M059J (cell line): ENCODE measurements around the gene WASF2. TPM values are rescaled to one million over a fixed set of nuclear protein-coding genes. Genes with fewer than 3 reads are reported as not detected.
"Not testable (repeated sequence)": the region's sequence is repeated elsewhere in the genome, so short reads cannot be mapped to it uniquely, and the experiment has no call there.

ENCODE experiments used
- DNase-seq: peaks from one replicate; pipeline ENCODE4 v3.0.0-alpha.2; 2012; ENCODE audit warnings: low read depth
- total RNA-seq: library from RNA; depleted of rRNA; stranded (reverse); fragments of >200 nt; shearing (Covaris generic); gene quantifications from 2 replicates; pipeline ENCODE4 v1.2.3, GENCODE V29; 2014

WASF2 gene
- total RNA-seq, 1 experiment from 2014 or later, result 26.2 TPM

DNA sequence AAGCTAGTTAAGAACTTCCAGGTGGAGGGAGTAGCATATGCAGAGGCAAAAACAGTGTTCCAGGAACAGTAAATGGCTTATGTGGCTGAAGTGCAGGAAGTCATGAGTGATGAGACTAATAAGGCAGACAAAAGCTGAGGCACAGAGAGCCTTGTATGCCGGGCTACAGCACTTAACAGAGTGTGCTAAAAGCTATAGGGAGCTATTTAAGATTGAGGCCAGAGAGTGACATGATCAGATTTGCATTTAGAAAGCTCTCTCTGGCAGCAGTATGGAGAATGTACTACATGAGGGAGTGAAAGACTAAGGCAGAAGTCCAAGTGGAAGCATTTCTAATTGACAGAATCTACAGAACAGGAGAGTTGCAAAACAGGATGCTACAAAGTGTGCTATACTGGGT lies 38.6 kb downstream of the WASF2 start:
- DNase-seq, result no peak

DNA sequence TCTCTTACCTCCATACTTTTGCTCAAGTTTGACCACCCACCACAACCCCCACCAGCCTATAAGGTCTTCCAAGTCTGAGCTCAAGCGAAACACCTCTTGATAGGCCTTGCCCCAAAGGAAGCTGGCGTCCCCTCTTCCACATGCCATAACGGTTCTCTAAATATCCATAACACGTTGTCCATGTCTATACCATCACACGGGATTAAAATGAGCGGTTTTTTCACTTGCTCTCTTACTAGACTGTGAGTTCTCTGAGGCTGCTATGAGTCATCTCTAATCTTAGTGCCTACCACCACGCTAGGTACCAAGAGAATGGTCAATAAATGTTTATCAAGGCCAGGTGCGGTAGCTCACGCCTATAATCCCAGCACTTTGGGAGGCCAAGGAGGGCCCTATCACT lies 41.0 kb downstream of the WASF2 start:
- no peak for DNase-seq

DNA sequence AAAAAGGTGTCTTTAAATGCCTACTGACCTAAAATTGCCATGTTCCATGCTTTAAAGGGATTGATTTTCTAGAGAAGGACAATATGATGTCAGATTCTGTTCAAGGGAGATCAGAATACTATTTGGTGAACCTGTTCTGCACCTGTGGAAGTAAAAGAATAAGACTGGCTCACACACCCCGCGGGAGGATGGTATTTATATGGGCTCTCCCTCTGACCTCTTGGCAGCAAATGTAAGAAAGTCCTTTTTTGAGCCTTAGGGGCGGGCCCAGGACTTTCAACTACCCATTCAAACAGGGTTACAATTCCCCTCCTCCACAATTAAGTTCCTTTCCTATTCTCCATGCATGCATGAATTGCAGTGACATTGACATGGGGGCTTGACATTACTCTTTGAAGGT lies 42.1 kb downstream of the WASF2 start:
- DNase-seq, result no peak

DNA sequence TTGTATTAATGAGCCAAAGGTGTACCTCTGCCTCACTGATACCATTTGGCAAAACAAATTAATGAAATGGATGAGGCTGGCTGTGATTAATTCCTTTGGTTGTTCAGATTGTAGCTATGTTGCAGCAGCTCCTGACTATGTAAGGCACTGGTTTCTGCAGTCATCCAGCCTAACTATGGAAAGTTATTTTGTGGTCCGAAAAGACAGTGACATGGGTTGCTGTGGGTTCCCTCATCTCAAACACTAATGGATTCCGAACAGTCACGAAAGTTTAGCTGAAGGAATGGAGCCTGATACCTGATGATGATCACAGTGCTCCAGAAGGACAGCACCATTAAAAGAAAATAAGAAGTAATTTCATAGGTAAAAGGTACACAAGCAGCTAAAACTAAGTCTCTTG lies 42.6 kb downstream of the WASF2 start:
- DNase-seq, result no peak

DNA sequence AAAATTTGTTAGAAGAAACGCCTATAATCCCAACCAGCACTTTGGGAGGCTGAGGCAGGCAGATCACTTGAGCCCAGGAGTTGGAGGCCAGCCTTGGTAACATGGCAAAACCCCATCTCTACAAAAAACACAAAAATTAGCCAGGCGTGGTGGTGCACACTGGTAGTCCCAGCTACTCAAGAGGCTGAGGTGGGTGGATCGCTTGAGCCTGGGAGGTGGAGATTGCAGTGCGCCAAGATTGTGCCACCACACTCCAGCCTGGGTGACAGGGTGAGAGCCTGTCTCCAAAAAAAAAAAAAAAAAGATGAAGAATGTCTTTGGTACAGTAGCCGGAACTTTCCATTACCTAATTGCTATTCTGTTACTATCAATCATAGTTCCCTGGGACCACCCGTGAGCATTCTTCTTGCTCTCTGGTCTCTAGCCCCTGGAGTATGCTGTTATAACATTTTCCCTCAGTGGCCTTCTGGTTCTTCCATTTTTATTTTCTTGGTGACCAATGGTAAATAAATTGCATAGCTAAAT lies 43.4 kb downstream of the WASF2 start:
- DNase-seq, result no peak

DNA sequence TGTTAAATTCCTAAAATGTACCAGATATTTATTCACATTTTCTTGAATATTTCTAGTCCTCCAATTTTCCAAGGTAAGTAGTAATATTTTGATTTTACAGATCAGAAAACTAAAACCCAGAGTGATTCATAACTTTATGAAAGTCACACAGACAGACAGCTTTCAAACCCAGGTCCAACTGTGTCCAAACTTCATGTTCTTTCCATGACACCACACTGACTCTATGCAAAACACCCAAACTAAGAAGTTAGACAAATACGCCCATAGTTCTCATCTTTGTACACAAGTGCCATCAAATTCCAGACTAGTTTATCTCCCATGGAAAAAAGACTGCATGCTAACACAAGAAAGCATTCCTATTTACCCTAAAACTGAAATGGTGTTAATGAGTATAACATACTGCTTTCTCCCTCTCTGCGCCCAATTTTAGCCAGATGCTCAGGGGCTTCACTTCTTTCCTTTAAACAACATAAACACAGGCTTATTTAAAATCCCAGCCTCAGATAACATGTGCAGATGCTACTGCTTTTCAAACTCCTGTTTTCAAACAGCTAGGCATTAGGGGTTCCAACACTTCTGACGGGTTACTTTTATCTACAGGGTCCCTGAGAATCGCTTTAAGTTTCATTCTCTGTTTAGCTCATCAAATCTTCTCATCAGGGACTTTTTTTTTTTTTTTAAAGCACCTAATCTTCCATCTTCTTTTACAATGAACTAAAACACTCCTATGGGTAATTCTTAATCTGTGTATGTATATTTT lies 44.6 kb downstream of the WASF2 start:
- DNase-seq, result no peak

DNA sequence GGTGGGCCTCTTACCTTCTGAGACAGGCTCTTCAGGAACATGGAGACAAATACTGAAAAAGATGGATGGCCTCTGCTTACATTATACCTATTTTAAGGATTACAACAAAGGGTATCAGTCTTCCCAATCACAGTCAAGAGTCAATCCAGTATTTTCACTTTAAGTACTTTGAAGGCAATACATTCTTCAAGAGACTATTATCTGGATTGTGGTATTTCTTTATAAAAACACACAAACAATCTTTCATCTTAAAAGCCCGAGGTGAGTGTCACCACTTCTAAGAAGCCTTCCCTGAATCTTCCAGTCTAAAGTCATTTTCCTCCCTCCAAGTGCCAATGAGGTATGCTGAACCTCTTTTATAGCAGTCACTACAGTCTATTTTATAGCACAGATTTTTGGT lies 45.3 kb downstream of the WASF2 start:
- DNase-seq, result no peak

DNA sequence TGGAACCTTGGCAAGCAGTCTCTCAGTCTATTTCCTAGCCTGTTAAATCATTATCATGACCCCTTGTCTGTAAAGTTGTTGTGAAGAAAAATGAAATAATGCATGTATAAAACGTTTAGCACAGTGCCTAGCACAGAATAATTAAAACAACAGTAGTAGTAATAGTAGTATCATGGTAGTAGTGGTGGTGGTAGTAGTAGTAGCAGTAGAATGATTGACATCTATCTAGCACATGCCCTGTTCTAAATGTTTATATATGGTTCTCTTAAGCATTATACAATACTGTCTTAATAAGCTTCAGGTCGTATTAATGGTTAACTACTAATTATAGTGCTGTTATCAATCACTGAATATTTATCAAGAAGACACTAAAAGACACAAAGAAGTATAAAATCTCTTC lies 50.8 kb downstream of the WASF2 start:
- no peak for DNase-seq

DNA sequence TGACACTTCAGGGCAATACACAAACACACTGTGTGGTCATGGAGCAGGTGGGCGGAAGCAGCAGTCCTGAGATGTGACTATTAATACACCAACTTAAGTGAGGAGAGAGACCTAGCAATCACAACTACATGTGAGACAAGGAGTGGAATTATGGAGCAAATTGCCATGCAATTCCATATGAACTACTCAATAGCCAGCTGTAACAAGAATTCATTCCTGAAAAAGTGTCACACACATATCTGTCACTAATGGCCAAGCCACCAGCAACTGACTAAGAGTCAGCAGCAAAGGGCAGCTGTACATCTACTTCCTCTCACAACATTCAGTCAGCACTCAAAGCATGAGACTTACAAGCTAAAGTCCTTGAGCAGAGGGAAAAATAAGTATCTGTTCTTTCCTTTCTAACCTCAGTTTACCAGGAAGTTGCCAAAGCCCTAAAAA lies 51.3 kb downstream of the WASF2 start:
- DNase-seq, result no peak

DNA sequence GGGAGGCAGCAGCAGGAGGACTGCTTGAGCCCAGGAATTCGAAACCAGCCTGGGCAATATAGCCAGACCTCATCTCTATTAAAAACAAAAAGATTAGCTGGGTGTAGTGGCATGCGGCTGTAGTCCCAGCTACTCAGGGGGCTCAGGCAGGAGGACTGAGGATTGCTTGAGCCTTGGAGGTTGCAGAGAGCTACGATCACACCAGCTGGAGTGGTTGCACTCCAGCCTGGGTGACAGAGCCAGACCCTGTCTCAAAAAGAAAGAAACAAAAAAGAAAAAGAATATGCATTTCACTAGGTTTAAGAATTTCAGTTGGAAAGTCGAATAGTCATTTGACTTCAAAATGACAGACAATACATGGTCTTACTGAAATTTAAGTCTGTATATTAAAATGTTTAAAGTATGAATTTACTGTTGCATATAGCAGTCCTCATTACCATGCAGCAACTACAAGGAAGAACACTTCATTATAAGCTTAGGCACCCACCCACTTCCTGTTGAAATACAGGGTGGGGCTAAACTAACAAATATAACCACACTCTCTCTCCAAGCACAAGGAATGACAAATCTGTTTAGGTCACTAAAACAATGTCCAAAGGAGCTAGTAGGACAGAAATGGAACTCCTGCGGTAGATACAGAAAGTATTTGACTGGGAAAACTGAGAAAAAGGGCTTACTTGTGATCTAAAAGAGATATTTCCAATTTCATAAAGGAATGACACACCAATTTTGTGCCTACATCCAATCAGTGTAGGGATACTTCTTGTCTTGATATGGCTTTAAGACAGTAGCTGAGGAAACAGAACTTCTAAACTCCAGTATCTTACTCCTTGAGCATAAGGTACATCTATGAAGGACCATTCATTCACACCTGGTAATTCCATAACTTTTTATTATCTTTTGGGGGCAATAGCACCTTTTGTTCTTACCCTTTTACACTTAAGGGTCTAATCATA lies 53.5 kb downstream of the WASF2 start:
- DNase-seq, result peak; percentile 77

DNA sequence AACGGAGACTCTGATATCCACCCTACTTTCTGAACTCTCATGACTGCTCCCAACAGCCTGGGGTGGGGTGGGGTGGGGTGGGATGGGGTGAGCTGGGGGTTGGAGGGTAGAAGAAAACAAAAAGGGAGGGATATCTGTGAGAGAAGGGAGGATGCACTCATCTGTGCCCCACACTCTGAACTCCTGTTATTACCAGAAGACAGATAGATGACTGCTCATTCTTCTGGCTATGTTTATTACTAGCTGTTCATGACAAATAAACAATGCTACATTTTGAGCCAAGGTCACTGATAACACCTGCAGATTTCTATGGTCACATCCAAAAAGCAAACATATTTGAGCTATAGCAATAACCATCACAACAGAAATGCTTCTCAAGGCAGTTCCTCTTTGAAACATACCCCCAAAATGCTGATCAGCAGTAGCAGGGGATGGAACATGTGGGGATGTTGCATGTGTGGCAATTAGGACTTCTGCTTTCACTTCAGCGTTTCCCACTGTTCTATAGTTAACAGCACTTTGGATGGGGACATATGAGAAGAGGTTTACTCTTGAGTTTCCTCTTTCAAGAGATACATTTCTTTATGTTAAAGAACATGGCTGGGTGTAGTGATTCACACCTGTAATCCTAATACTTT lies 54.3 kb downstream of the WASF2 start:
- no peak for DNase-seq

DNA sequence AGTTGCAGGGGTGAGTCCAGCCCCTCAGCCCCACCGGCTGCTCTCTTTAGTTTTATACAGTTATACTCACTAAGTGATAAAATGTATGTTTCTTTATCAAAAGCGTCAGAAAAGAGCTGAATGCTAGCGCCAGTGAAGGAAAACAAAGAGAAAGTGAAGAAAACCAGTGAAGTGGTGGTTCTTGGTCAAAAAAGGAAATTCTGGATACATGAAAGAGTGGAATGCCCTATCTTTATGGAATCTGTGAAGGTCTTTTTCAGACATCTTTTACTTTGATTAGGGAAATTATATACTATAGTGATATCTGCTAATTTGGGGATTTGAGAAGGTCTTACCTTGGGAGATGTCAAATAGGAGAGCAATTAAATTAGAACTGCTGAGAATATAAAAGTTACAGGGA lies 56.3 kb downstream of the WASF2 start:
- DNase-seq, result no peak

DNA sequence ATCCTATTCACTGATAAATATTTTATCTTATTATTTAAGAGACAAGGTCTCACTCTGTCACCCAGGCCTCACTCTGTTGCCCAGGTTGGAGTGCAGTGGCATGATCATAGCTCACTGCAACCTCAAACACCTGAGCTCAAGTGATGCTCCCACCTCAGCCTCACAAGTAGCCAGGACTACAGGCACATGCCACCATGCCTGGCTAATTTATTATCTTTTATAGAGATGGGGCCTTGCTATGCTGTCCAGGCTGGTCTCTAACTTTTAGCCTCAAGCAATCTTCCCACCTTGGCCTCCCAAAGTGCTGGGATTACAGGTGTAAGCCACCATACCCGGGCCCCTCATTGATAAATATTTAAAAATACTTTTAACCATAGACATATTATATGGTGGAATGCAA lies 57.2 kb downstream of the WASF2 start:
- DNase-seq, result not testable (repeated sequence)

DNA sequence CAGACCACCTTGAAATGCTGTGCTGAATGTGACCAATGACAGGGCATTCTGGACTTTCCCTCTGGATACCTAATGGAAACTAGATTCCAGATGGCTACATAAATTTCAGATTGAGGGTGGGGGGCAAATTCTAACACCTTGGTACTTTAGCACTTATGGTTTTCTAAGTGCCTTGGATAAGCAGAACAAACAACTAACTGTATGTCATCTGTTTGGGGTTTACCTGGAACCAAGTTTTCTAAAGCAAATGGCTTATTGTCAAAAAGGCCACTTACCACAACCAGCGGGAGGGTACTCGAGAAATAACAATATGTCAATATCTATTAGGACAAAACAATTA lies 58.4 kb downstream of the WASF2 start:
- no peak for DNase-seq

DNA sequence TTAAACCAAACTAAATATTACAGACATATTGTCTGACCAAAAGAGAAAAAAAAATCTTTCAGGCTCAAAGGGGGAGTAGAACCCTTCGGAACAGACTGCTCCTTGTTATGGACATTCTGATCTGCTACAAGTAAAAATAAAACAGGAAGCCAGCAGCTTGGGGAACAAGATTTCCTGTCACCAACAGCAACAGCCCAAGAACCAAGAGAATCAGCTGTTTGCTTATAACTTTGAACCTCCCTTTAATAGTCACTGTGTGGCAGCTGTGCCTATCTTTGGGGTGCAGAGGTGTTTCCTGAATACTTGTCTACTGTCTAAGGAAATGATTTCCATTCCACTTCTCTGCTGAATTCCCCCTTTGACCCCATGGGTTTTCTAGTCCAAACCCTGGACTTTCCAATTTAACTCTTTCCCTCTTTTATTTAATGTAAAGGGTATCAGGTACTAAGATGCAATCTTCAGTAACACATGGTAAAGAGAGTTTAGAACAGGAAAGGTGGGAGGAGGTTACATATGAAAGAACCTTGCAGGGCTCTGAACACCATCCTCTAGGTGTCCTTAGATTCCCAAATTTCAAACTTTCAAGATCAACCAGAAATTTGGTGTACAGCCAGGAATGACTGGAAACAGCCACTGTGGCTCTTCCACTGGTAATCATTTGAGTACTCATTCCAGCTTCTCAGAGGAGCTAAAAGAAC lies 58.9 kb downstream of the WASF2 start:
- peak; percentile 43 for DNase-seq

DNA sequence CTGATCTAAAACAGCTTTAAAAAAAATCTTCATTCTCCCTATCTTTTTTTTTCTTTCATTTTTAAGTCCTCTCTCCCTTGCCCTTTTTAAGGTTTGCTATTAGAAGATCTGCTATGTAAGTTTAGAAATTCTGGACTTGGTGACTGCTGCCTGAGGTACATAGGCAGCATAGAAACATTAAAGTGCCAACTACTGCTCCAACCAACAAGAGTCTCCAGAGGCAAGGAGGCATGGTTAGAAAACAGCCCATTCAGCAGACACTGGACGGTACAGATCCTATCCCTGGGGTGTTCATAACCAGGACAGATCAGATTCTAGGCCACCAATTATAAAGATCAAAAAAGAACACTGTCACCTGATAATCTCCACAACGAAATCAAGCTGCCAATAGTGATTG lies 60.9 kb downstream of the WASF2 start:
- no peak for DNase-seq

DNA sequence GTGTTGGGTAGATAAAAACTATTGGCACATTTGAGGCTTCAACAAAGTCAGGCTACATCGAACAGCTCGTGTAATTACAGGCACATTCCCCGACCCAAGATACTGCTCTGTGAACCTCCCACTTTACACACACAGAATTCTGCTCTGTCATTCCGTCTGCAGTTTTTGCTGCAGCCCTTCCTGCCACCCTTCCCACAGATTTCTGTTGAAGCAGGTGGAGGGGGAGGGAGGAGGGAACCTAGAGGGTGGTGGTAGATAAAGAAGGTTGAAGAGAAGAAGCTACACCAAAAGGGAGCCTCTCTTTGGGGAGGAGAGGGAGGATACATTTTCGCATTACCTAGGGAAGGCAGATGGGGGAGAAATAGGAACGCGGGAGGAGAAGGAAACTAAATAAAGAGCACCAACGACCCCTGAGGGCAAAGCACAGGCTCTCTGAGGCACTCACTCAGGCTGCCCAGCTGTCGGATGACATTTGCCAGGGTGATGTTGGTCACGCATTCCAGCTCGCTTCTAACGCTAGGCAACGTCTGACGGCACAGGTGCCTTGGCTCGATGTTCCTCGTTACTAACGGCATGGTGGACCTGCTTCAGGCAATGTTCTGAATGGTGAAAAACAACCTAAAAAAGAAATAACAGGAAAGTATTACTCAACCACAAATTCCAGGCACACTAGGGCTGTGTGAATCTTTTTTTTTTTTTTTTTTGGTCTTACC lies 61.5 kb downstream of the WASF2 start:
- DNase-seq, result no peak

DNA sequence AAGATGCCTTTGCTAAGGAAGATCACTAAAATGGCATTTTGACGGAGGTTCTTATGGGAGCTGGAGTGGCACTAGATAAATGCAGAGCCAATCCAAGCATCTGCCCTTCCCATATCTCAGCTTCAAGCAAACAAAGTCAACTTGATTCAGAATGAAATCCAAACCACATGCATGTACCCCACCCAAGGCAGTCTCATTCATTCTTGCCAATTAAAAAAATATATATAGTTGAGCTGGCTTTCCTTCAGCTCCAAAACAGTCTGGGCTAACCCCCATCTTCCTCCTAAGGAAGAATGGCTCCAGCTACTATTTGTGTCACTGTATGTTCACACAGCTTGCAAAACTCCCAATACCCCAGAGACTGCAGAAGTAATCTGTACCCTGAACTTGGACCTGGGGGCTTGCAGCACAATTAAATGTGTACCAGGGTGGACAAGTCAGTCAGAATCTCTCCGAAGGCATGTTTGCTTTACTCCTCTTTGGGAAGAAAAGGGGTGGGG lies 62.1 kb downstream of the WASF2 start:
- no peak for DNase-seq

DNA sequence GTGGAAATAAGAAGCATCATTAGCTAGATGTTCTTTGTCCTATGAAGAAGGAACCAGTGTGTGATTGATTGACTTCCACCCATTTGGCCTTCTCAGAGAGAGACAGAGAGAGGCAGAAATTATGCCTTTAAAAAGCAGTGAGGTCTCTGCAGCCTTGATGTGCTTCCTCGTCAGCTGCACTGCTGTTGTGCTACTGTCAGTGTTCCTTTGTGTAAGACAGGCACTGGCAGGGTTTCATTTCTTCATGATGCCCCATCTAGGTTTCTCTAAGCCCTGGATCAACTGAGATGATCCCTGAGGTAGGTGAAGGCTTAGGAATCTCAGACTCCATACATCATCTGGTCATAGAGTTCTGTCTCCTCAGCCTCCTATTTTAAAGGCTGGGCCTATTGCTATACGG lies 62.6 kb downstream of the WASF2 start:
- DNase-seq, result no peak

DNA sequence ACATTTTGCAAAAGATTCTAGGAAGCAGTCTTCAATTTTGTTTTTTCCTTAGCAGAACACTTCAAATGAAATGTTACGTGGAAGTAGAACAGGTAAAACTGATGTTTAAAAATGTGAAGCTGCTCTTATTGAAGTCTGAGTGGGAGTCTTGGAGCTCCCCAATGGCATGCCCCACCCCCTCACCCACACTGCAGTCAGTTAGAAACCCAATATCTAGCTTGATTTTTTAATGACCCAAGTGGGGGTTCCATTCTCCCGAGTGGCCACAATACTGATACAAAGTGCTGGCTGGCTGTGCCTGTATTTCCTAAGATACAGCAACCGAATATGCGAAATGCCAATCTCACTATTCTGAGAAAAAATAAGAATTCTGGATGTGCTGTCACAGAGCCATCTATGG lies 66.3 kb downstream of the WASF2 start:
- DNase-seq, result no peak
